GM12801 (cell line): ENCODE results near the gene MDK.

ENCODE experiments used
- TF ChIP-seq, protein P1 (sequence below): IDR thresholded peaks from one replicate; pipeline ENCODE4 v1.5.1; 2011; ENCODE audit warnings: control low read depth; ENCODE audit not compliant: insufficient read length; ENCODE audit errors: extremely low read depth

The MDK gene

GRCh38 chr11:46393759-46394158 is 12.3 kb downstream of the MDK start:
- TF ChIP-seq, protein P1, sequence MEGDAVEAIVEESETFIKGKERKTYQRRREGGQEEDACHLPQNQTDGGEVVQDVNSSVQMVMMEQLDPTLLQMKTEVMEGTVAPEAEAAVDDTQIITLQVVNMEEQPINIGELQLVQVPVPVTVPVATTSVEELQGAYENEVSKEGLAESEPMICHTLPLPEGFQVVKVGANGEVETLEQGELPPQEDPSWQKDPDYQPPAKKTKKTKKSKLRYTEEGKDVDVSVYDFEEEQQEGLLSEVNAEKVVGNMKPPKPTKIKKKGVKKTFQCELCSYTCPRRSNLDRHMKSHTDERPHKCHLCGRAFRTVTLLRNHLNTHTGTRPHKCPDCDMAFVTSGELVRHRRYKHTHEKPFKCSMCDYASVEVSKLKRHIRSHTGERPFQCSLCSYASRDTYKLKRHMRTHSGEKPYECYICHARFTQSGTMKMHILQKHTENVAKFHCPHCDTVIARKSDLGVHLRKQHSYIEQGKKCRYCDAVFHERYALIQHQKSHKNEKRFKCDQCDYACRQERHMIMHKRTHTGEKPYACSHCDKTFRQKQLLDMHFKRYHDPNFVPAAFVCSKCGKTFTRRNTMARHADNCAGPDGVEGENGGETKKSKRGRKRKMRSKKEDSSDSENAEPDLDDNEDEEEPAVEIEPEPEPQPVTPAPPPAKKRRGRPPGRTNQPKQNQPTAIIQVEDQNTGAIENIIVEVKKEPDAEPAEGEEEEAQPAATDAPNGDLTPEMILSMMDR = no peak

- TF ChIP-seq, protein P1 = no peak
Measured at GRCh38 chr11:46397526-46397925, 16.1 kb downstream of the MDK start.

- TF ChIP-seq, protein P1 = no peak
Measured at GRCh38 chr11:46402957-46403902, 21.8 kb downstream of the MDK start.

GRCh38 chr11:46404476-46405017 is 23.1 kb downstream of the MDK start:
- TF ChIP-seq, protein P1 = no peak

DNA sequence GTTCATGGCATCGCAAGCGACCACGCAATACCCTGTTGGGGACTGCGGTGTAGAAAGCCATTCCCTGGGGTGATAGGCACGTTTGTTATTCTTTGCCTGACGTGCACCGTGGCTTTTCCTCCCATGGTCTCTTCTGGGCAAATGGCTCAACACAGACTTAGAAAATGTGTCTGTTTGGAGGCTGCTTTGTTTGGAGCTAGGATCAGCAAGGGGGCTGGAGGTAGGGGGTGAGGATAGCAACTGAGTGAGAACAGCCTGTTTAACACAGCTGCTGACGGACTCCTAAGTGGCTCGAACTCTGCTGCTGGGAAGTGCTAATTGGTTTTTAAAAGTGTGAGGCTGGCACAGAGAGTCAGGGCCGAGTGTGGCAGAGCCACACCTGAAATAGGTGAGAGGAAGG is 26.2 kb downstream of the MDK start:
- TF ChIP-seq, protein P1 = no peak

DNA sequence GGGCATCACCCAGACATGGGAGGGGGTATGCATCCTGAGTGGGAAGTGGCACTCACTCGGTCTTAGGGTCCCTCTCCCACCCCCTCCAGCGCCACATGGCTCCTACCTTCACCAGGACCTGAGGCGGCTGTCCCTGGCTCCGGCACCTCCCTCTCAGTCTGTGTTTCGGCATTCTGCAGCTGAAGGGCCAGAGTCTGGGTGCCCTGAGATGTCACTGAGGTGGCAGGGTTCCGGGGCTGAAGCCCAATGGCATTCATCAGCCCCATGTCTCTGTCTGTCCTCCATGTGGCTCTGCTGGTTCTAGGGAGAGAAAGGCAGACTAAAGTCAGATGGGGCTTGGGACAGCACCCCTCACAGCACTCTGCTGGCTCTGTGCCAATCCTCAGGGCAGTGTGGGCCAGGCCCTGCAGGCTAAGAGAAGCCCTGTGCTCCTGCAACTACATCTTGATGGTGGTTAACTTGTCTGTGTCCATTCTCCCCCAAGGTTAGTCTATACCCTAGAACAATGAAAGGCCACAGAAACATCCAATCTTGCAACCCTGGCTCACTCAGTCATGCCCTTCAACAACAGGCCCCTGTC is 27.0 kb downstream of the MDK start:
- TF ChIP-seq, protein P1 = no peak

DNA sequence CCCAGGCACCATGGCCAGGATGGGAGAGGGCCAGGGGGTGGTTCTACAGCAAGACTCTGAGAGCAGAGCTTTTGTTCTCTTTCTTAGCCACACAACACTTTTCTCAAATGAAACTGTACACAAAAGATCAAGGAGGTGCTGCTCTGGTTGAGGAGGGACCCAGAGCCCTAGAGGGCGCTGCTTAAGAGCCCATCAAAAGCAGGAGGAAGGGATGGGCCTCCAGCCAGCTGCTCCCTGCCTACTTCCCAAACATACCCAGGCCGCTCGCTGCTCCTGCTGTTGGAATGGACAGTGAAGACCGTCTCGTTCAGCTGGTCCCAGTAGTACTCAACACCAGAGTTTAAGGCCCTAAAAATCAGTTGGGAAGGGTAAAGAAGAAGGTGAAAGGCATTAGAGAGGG is 28.6 kb downstream of the MDK start:
- TF ChIP-seq, protein P1 = no peak
